ENCODE measurements around the gene AMACR. TPM values are rescaled to one million over a fixed set of nuclear protein-coding genes. Genes with fewer than 3 reads are reported as not detected.

The AMACR gene
- total and polyA plus RNA-seq, 2 of the 8 experiments (the other 6 are each of a cell fraction or from before 2014, with no cell fraction given): 9.1 to 12.6 TPM

GRCh38 chr5:34001241-34001841 is 6.5 kb downstream of the AMACR start (continued):
- TF ChIP-seq GTF2F1 (IDR thresholded peaks at IDR 0.05; ENCODE audit: borderline replicate concordance, low read depth, low read length) (no peak), CEBPB (IDR thresholded peaks at IDR 0.05; ENCODE audit: low read depth, low read length) (no peak), FOSL1 (IDR thresholded peaks at IDR 0.05; ENCODE audit: insufficient read depth, low read depth, low read length) (no peak), TBP (IDR thresholded peaks at IDR 0.05; ENCODE audit: low read depth, low read length) (no peak)

Data from H1 (cell line).